ENCODE data around the gene GCSAML. TPM values are rescaled to one million over a fixed set of nuclear protein-coding genes. Genes with fewer than 3 reads are reported as not detected.
"Not testable (repeated sequence)": the region's sequence is repeated elsewhere in the genome, so short reads cannot be mapped to it uniquely, and the experiment has no call there.

GCSAML gene
- total RNA-seq = not detected

- Mint-ChIP-seq H3K9me3 (no peaks in the 10 kb centered on the region), H3K4me1 (peaks cover 8% of the 10 kb centered on the region), H3K27ac (no peak within 1 kb of the TSS), H3K36me3 (ENCODE audit: low read depth) (no peaks in the 10 kb centered on the region), H3K27me3 (peaks cover 12% of the 10 kb centered on the region), H3K4me3 (no peak within 1 kb of the TSS)
- ChIA-PET POLR2A (no interaction called here), CTCF (no interaction called here)
- DNase-seq = no peak
Observed at GRCh38 chr1:247548769-247549182, at the start of gene GCSAML. GCSAML (plus strand) TSS chr1:247549134; CDS start chr1:247549192, 58 bp downstream.

- H3K9me3 Mint-ChIP-seq = no peaks in the 10 kb centered on the region
- H3K36me3 Mint-ChIP-seq (ENCODE audit: low read depth) = no peaks in the 10 kb centered on the region
- no peaks in the 10 kb centered on the region for H3K4me1 Mint-ChIP-seq
- H3K4me3 Mint-ChIP-seq = no peak overlapping the region
- ChIA-PET POLR2A (no interaction called here), CTCF (no interaction called here)
- DNase-seq = no peak
- H3K27me3 Mint-ChIP-seq = peaks cover 8% of the 10 kb centered on the region
- H3K27ac Mint-ChIP-seq = no peak overlapping the region
Observed at GRCh38 chr1:247500865-247501264, 48.1 kb upstream of the GCSAML start.

GRCh38 chr1:247506831-247507230 is 42.1 kb upstream of the GCSAML start:
- Mint-ChIP-seq H3K27me3 (peaks cover 8% of the 10 kb centered on the region), H3K36me3 (ENCODE audit: low read depth) (no peaks in the 10 kb centered on the region), H3K9me3 (no peaks in the 10 kb centered on the region), H3K4me3 (no peak overlapping the region), H3K4me1 (no peaks in the 10 kb centered on the region), H3K27ac (no peak overlapping the region)
- POLR2A ChIA-PET = no interaction called here
- CTCF ChIA-PET = no interaction called here
- no peak for DNase-seq

- ChIA-PET POLR2A (no interaction called here), CTCF (no interaction called here)
- Mint-ChIP-seq H3K27me3 (no peaks in the 10 kb centered on the region), H3K4me3 (no peak overlapping the region), H3K36me3 (ENCODE audit: low read depth) (no peaks in the 10 kb centered on the region), H3K4me1 (no peaks in the 10 kb centered on the region), H3K27ac (no peak overlapping the region), H3K9me3 (peaks cover 4% of the 10 kb centered on the region)
- no peak for DNase-seq
Observed at GRCh38 chr1:247517795-247518612, 30.9 kb upstream of the GCSAML start.

GRCh38 chr1:247518613-247518891 is 30.4 kb upstream of the GCSAML start:
- no peak for DNase-seq
- Mint-ChIP-seq H3K4me1 (no peaks in the 10 kb centered on the region), H3K27ac (no peak overlapping the region), H3K36me3 (ENCODE audit: low read depth) (no peaks in the 10 kb centered on the region), H3K4me3 (no peak overlapping the region), H3K27me3 (no peaks in the 10 kb centered on the region), H3K9me3 (peaks cover 4% of the 10 kb centered on the region)
- ChIA-PET CTCF (no interaction called here), POLR2A (no interaction called here)

GRCh38 chr1:247521886-247522285 is 27.0 kb upstream of the GCSAML start:
- H3K4me1 Mint-ChIP-seq; POLR2A ChIA-PET; H3K27ac Mint-ChIP-seq; CTCF ChIA-PET; DNase-seq; H3K27me3 Mint-ChIP-seq; H3K9me3 Mint-ChIP-seq; H3K4me3 Mint-ChIP-seq; H3K36me3 Mint-ChIP-seq (ENCODE audit: low read depth): not testable (repeated sequence)

- ChIA-PET POLR2A (no interaction called here), CTCF (no interaction called here)
- Mint-ChIP-seq H3K4me1 (no peaks in the 10 kb centered on the region), H3K4me3 (no peak overlapping the region), H3K36me3 (ENCODE audit: low read depth) (no peaks in the 10 kb centered on the region), H3K27ac (no peak overlapping the region), H3K9me3 (peaks cover 2% of the 10 kb centered on the region), H3K27me3 (peaks cover 7% of the 10 kb centered on the region)
- DNase-seq = no peak
Observed at GRCh38 chr1:247528812-247529474, 20.0 kb upstream of the GCSAML start.

GRCh38 chr1:247529771-247530355 is 19.1 kb upstream of the GCSAML start:
- no peak overlapping the region for H3K4me3 Mint-ChIP-seq
- peaks cover 2% of the 10 kb centered on the region for H3K9me3 Mint-ChIP-seq
- no peak overlapping the region for H3K27ac Mint-ChIP-seq
- no peaks in the 10 kb centered on the region for H3K36me3 Mint-ChIP-seq (ENCODE audit: low read depth)
- H3K4me1 Mint-ChIP-seq = no peaks in the 10 kb centered on the region
- ChIA-PET CTCF (no interaction called here), POLR2A (no interaction called here)
- no peak for DNase-seq
- peaks cover 7% of the 10 kb centered on the region for H3K27me3 Mint-ChIP-seq

GRCh38 chr1:247530785-247531184 is 18.1 kb upstream of the GCSAML start:
- H3K36me3 Mint-ChIP-seq (ENCODE audit: low read depth) = no peaks in the 10 kb centered on the region
- H3K4me3 Mint-ChIP-seq = no peak overlapping the region
- H3K27me3 Mint-ChIP-seq = peaks cover 10% of the 10 kb centered on the region
- peaks cover 2% of the 10 kb centered on the region for H3K9me3 Mint-ChIP-seq
- no peak for DNase-seq
- H3K4me1 Mint-ChIP-seq = no peaks in the 10 kb centered on the region
- ChIA-PET CTCF (no interaction called here), POLR2A (no interaction called here)
- H3K27ac Mint-ChIP-seq = no peak overlapping the region

- Mint-ChIP-seq H3K27me3 (peaks cover 12% of the 10 kb centered on the region), H3K9me3 (peaks cover 2% of the 10 kb centered on the region), H3K4me3 (no peak overlapping the region), H3K27ac (no peak overlapping the region), H3K36me3 (ENCODE audit: low read depth) (no peaks in the 10 kb centered on the region), H3K4me1 (no peaks in the 10 kb centered on the region)
- POLR2A ChIA-PET = no interaction called here
- no peak for DNase-seq
- CTCF ChIA-PET = no interaction called here
Observed at GRCh38 chr1:247531937-247532336, 17.0 kb upstream of the GCSAML start.

- ChIA-PET CTCF (interaction anchor here (1.0 kb wide), 1 partner anchor 102 kb away, joined by 3 read pairs; no protein-coding TSS in a partner anchor), POLR2A (no interaction called here)
- Mint-ChIP-seq H3K36me3 (ENCODE audit: low read depth) (no peaks in the 10 kb centered on the region), H3K9me3 (no peaks in the 10 kb centered on the region), H3K4me1 (peaks cover under 1% of the 10 kb centered on the region), H3K4me3 (no peak overlapping the region), H3K27ac (no peak overlapping the region), H3K27me3 (peaks cover 7% of the 10 kb centered on the region)
- no peak for DNase-seq
Observed at GRCh38 chr1:247535402-247535801, 13.5 kb upstream of the GCSAML start.

GRCh38 chr1:247536340-247536739 is 12.6 kb upstream of the GCSAML start, which contains the start of gene OR2C3:
OR2C3 (minus strand) TSS chr1:247536440; CDS start chr1:247532511, 3,929 bp downstream.
- ChIA-PET POLR2A (no interaction called here), CTCF (interaction anchor here (1.0 kb wide), 1 partner anchor 103 kb away, joined by 3 read pairs; no protein-coding TSS in a partner anchor)
- peaks cover 5% of the 10 kb centered on the region for H3K27me3 Mint-ChIP-seq
- H3K4me1 Mint-ChIP-seq = peaks cover 1% of the 10 kb centered on the region
- H3K36me3 Mint-ChIP-seq (ENCODE audit: low read depth) = no peaks in the 10 kb centered on the region
- no peaks in the 10 kb centered on the region for H3K9me3 Mint-ChIP-seq
- H3K4me3 Mint-ChIP-seq = no peak within 1 kb of the TSS
- DNase-seq = no peak
- H3K27ac Mint-ChIP-seq = no peak within 1 kb of the TSS

GRCh38 chr1:247538561-247538960 is 10.4 kb upstream of the GCSAML start:
- no peak for DNase-seq
- POLR2A ChIA-PET = no interaction called here
- H3K9me3 Mint-ChIP-seq = no peaks in the 10 kb centered on the region

More at GRCh38 chr1:247538561-247538960, 10.4 kb upstream of the GCSAML start:
- no peak overlapping the region for H3K4me3 Mint-ChIP-seq
- no peak overlapping the region for H3K27ac Mint-ChIP-seq
- no peaks in the 10 kb centered on the region for H3K36me3 Mint-ChIP-seq (ENCODE audit: low read depth)
- peaks cover 5% of the 10 kb centered on the region for H3K27me3 Mint-ChIP-seq
- CTCF ChIA-PET = interaction anchor here (1.1 kb wide), 1 partner anchor 39 kb away, joined by 3 read pairs; no protein-coding TSS in a partner anchor
- peaks cover 1% of the 10 kb centered on the region for H3K4me1 Mint-ChIP-seq
